Chondrocyte (in vitro differentiated cells): Measurements from ENCODE around the gene CEP97. TPM values are rescaled to one million over a fixed set of nuclear protein-coding genes. Genes with fewer than 3 reads are reported as not detected.

ENCODE experiments used
- DNase-seq: peaks from one replicate; pipeline ENCODE4 v3.0.0; 2021; ENCODE audit warnings: mixed read lengths, low spot score
- H3K27ac Mint-ChIP-seq: one replicate; pipeline ENCODE4 v1.8.0; 2021; ENCODE audit warnings: mild to moderate bottlenecking, moderate library complexity, mixed read lengths; ENCODE audit not compliant: unreplicated experiment
- H3K27me3 Mint-ChIP-seq: 2 replicates; pipeline ENCODE4 v1.8.0; 2021; ENCODE audit warnings: low read depth, mixed read lengths
- H3K36me3 Mint-ChIP-seq: 2 replicates; pipeline ENCODE4 v1.8.0; 2021; ENCODE audit warnings: low read depth, mixed read lengths
- H3K4me1 Mint-ChIP-seq: 2 replicates; pipeline ENCODE4 v1.8.0; 2021; ENCODE audit warnings: low read depth, mild to moderate bottlenecking, mixed read lengths
- H3K4me3 Mint-ChIP-seq: one replicate; pipeline ENCODE4 v1.8.0; 2021; ENCODE audit warnings: mild to moderate bottlenecking, moderate library complexity, mixed read lengths; ENCODE audit not compliant: unreplicated experiment
- H3K9me3 Mint-ChIP-seq: 2 replicates; pipeline ENCODE4 v1.8.0; 2021; ENCODE audit warnings: low read depth, mixed read lengths
- CTCF ChIP-seq: fragments of 200-600 bp; sonication (generic); IDR thresholded peaks from 2 replicates; pipeline ENCODE4 v1.5.0; 2021; ENCODE audit warnings: antibody characterized with exemption, mild to moderate bottlenecking, moderate library complexity
- total RNA-seq: library from RNA; stranded (reverse); gene quantifications from 3 replicates; pipeline ENCODE4 v1.2.1, GENCODE V29; 2021

The CEP97 gene
- total RNA-seq, 1 donor from 2014 or later: 11.8 TPM

GRCh38 chr3:101709126-101709525, 15.3 kb upstream of the CEP97 start:
- TF ChIP-seq CTCF: no peak
- H3K4me3 Mint-ChIP-seq: no peak overlapping the region
- peaks cover 16% of the 10 kb centered on the region for H3K27me3 Mint-ChIP-seq
- H3K27ac Mint-ChIP-seq: no peak overlapping the region
- no peaks in the 10 kb centered on the region for H3K36me3 Mint-ChIP-seq
- no peaks in the 10 kb centered on the region for H3K4me1 Mint-ChIP-seq
- no peaks in the 10 kb centered on the region for H3K9me3 Mint-ChIP-seq
- DNase-seq: no peak

- H3K27me3 Mint-ChIP-seq: no peaks in the 10 kb centered on the region
- TF ChIP-seq CTCF: no peak
- H3K27ac Mint-ChIP-seq: no peak overlapping the region
- no peaks in the 10 kb centered on the region for H3K36me3 Mint-ChIP-seq
- no peak for DNase-seq
- H3K4me1 Mint-ChIP-seq: no peaks in the 10 kb centered on the region
- H3K4me3 Mint-ChIP-seq: no peak overlapping the region
- no peaks in the 10 kb centered on the region for H3K9me3 Mint-ChIP-seq
Observed at GRCh38 chr3:101718455-101718854, 6.0 kb upstream of the CEP97 start.

GRCh38 chr3:101719604-101720185, 4.7 kb upstream of the CEP97 start:
- TF ChIP-seq CTCF: no peak
- H3K27me3 Mint-ChIP-seq: no peaks in the 10 kb centered on the region

GRCh38 chr3:101720851-101721840, 3.3 kb upstream of the CEP97 start:
- TF ChIP-seq CTCF: no peak
- Mint-ChIP-seq H3K36me3 (no peaks in the 10 kb centered on the region), H3K27ac (no peak overlapping the region), H3K27me3 (no peaks in the 10 kb centered on the region), H3K9me3 (no peaks in the 10 kb centered on the region), H3K4me3 (no peak overlapping the region), H3K4me1 (peaks cover 16% of the 10 kb centered on the region)
- DNase-seq: no peak

More at GRCh38 chr3:101719604-101720185, 4.7 kb upstream of the CEP97 start:
- no peaks in the 10 kb centered on the region for H3K36me3 Mint-ChIP-seq
- H3K4me1 Mint-ChIP-seq: peaks cover 6% of the 10 kb centered on the region
- DNase-seq: no peak
- H3K27ac Mint-ChIP-seq: no peak overlapping the region
- no peak overlapping the region for H3K4me3 Mint-ChIP-seq
- H3K9me3 Mint-ChIP-seq: no peaks in the 10 kb centered on the region

GRCh38 chr3:101722394-101723173, 1.8 kb upstream of the CEP97 start:
- H3K9me3 Mint-ChIP-seq: no peaks in the 10 kb centered on the region
- no peak for TF ChIP-seq CTCF
- no peak overlapping the region for H3K27ac Mint-ChIP-seq
- DNase-seq: no peak
- H3K36me3 Mint-ChIP-seq: no peaks in the 10 kb centered on the region
- peaks cover 21% of the 10 kb centered on the region for H3K4me1 Mint-ChIP-seq
- no peak overlapping the region for H3K4me3 Mint-ChIP-seq
- no peaks in the 10 kb centered on the region for H3K27me3 Mint-ChIP-seq
